ENCODE results near the gene ADGRG3.
"Not testable (repeated sequence)": the region's sequence is repeated elsewhere in the genome, so short reads cannot be mapped to it uniquely, and the experiment has no call there.

ADGRG3 gene

GRCh38 chr16:57729852-57730251 is 61.7 kb downstream of the ADGRG3 start:
- H3K27ac ChIP-seq (ENCODE audit: extremely low read depth, low read depth, low read length); H3K4me3 ChIP-seq (ENCODE audit: low read depth, low read length); H3K4me1 ChIP-seq (ENCODE audit: control insufficient read depth, insufficient read depth, low read length); H3K36me3 ChIP-seq (ENCODE audit: control insufficient read depth in 2 of 2, insufficient read depth in 1 of 2, low read length in 2 of 2); H3K9me3 ChIP-seq (ENCODE audit: control insufficient read depth, insufficient read depth, low read depth, low read length); POLR2A ChIA-PET: not testable (repeated sequence)
- CTCF ChIA-PET = interaction anchor here (0.6 kb wide), 1 partner anchor 142 kb away, joined by 3 read pairs; no protein-coding TSS in a partner anchor
- peak; percentile 53 for TF ChIP-seq ZFHX2 (tag by site-specific recombination; conservative IDR thresholded peaks at IDR 0.05)
- peak; percentile 61 for TF ChIP-seq ZNF366 (tag by site-specific recombination; conservative IDR thresholded peaks at IDR 0.05)
- TF ChIP-seq ZBTB17 (tag by site-specific recombination; IDR thresholded peaks at IDR 0.05) = peak; percentile 33; the same call in 1 of the 2 replicates
- peak; percentile 73 for TF ChIP-seq EGR2 (tag by site-specific recombination; IDR thresholded peaks at IDR 0.05; ENCODE audit: low read depth)

GRCh38 chr16:57730771-57731730 is 62.9 kb downstream of the ADGRG3 start:
- no peak for TF ChIP-seq ZNF18 (tag by site-specific recombination; IDR thresholded peaks at IDR 0.05)
- no peak for TF ChIP-seq WT1 (tag by site-specific recombination; IDR thresholded peaks at IDR 0.05)
- no peak for TF ChIP-seq ZNF121 (tag by site-specific recombination; IDR thresholded peaks at IDR 0.05)
- no peak for TF ChIP-seq ZNF660 (tag by site-specific recombination; IDR thresholded peaks at IDR 0.05)
- TF ChIP-seq ZNF610 (tag by site-specific recombination; IDR thresholded peaks at IDR 0.05; ENCODE audit: borderline replicate concordance) = no peak
- TF ChIP-seq OVOL3 (tag by site-specific recombination; IDR thresholded peaks at IDR 0.05) = no peak
- no peak for TF ChIP-seq ZNF292 (tag by site-specific recombination; IDR thresholded peaks at IDR 0.05; ENCODE audit: borderline replicate concordance, low read depth)
- TF ChIP-seq PATZ1 (tag by site-specific recombination; IDR thresholded peaks at IDR 0.05) = no peak
- TF ChIP-seq ZNF624 (tag by site-specific recombination; IDR thresholded peaks at IDR 0.05) = no peak
- TF ChIP-seq ZFHX2 (tag by site-specific recombination; conservative IDR thresholded peaks at IDR 0.05) = no peak
- no peak for TF ChIP-seq ZNF416 (tag by site-specific recombination; IDR thresholded peaks at IDR 0.05)
- TF ChIP-seq ELK4 (IDR thresholded peaks at IDR 0.05; ENCODE audit: borderline replicate concordance, low read depth, low read length) = no peak
- no peak for TF ChIP-seq ZNF140 (tag by site-specific recombination; IDR thresholded peaks at IDR 0.05)
- no peak for TF ChIP-seq ZNF148 (tag by site-specific recombination; IDR thresholded peaks at IDR 0.05; ENCODE audit: borderline replicate concordance)
- TF ChIP-seq ZNF645 (tag by site-specific recombination; IDR thresholded peaks at IDR 0.05) = no peak
- TF ChIP-seq ZNF776 (tag by site-specific recombination; IDR thresholded peaks at IDR 0.05; ENCODE audit: borderline replicate concordance) = no peak

More at GRCh38 chr16:57730771-57731730, 62.9 kb downstream of the ADGRG3 start:
- Histone ChIP-seq H3K36me3 (ENCODE audit: control insufficient read depth in 2 of 2, insufficient read depth in 1 of 2, low read length in 2 of 2) (no peaks in the 10 kb centered on the region), H3K4me1 (ENCODE audit: control insufficient read depth, insufficient read depth, low read length) (no peaks in the 10 kb centered on the region), H3K9me3 (ENCODE audit: control insufficient read depth, insufficient read depth, low read depth, low read length) (no peaks in the 10 kb centered on the region), H3K4me3 (ENCODE audit: low read depth, low read length) (no peak overlapping the region), H3K27ac (ENCODE audit: extremely low read depth, low read depth, low read length) (no peak overlapping the region)
- ChIA-PET CTCF (interaction anchor here (0.6 to 0.7 kb wide), 3 partner anchors 81 to 395 kb away, joined by 3 to 5 read pairs (median 3); no protein-coding TSS in a partner anchor), POLR2A (no interaction called here)
